CD1c-positive myeloid dendritic cell (primary cell): ENCODE data around the gene NOX3.
"Not testable (repeated sequence)": the region's sequence is repeated elsewhere in the genome, so short reads cannot be mapped to it uniquely, and the experiment has no call there.

Experiments used
- DNase-seq: peaks from one replicate; pipeline ENCODE4 v3.0.0-alpha.2; 2016; ENCODE audit errors: extremely low spot score

NOX3 gene

GRCh38 chr6:155455766-155456165 lies at the start of gene NOX3:
Gene NOX3 (minus strand): TSS chr6:155455839. CDS start chr6:155455800, 39 bp downstream.
- DNase-seq, result no peak

GRCh38 chr6:155504848-155505607 lies 49.4 kb upstream of the NOX3 start:
- DNase-seq, result no peak

GRCh38 chr6:155502393-155502792 lies 46.8 kb upstream of the NOX3 start:
- no peak for DNase-seq

GRCh38 chr6:155499574-155499973 lies 43.9 kb upstream of the NOX3 start:
- no peak for DNase-seq

GRCh38 chr6:155498370-155498769 lies 42.7 kb upstream of the NOX3 start:
- no peak for DNase-seq

- DNase-seq, result no peak
Measured at GRCh38 chr6:155497273-155497672, 41.6 kb upstream of the NOX3 start.

GRCh38 chr6:155495011-155495768 lies 39.6 kb upstream of the NOX3 start:
- DNase-seq, result no peak

- no peak for DNase-seq
Measured at GRCh38 chr6:155493694-155494143, 38.1 kb upstream of the NOX3 start.

- no peak for DNase-seq
Measured at GRCh38 chr6:155493026-155493693, 37.5 kb upstream of the NOX3 start.

- no peak for DNase-seq
Measured at GRCh38 chr6:155492061-155492735, 36.6 kb upstream of the NOX3 start.

GRCh38 chr6:155491421-155491820 lies 35.8 kb upstream of the NOX3 start:
- no peak for DNase-seq

GRCh38 chr6:155488197-155488596 lies 32.6 kb upstream of the NOX3 start:
- not testable (repeated sequence) for DNase-seq

GRCh38 chr6:155487371-155488130 lies 31.9 kb upstream of the NOX3 start:
- DNase-seq, result no peak

GRCh38 chr6:155486721-155487294 lies 31.2 kb upstream of the NOX3 start:
- no peak for DNase-seq

- no peak for DNase-seq
Measured at GRCh38 chr6:155485756-155486155, 30.1 kb upstream of the NOX3 start.

- DNase-seq, result no peak
Measured at GRCh38 chr6:155483858-155484257, 28.2 kb upstream of the NOX3 start.

GRCh38 chr6:155481215-155481614 lies 25.6 kb upstream of the NOX3 start:
- DNase-seq, result no peak

GRCh38 chr6:155473741-155474140 lies 18.1 kb upstream of the NOX3 start:
- no peak for DNase-seq

- no peak for DNase-seq
Measured at GRCh38 chr6:155472886-155473285, 17.2 kb upstream of the NOX3 start.

- DNase-seq, result not testable (repeated sequence)
Measured at GRCh38 chr6:155470979-155471616, 15.5 kb upstream of the NOX3 start.
